HEK293T (cell line): ENCODE data around the gene COBLL1.

Source experiments
- CTCF ChIA-PET: fragments of 350-600 bp; formaldehyde crosslinking; extraction: SDS; loops from one replicate; lab custom pipeline; 2021; ENCODE audit warnings: antibody characterized with exemption, inconsistent platforms; lab: Yijun Ruan, JAX
- POLR2A ChIA-PET: fragments of 350-600 bp; formaldehyde crosslinking; extraction: SDS; loops from one replicate; lab custom pipeline; 2020; ENCODE audit warnings: antibody characterized with exemption, inconsistent platforms; lab: Yijun Ruan, JAX
- DNase-seq: peaks from one replicate; pipeline ENCODE4 v3.0.0; 2012; ENCODE audit warnings: mixed read lengths; ENCODE audit errors: extremely low spot score
- ARNT ChIP-seq: fragments of 450-650 bp; IDR thresholded peaks from 2 replicates; pipeline ENCODE4 v1.6.1; 2017; ENCODE audit warnings: mild to moderate bottlenecking
- BHLHE40 ChIP-seq: fragments of 450-650 bp; IDR thresholded peaks from 2 replicates; pipeline ENCODE4 v1.6.1; 2016; ENCODE audit warnings: mild to moderate bottlenecking, moderate library complexity, borderline replicate concordance
- CTBP1 ChIP-seq: fragments of 450-650 bp; IDR thresholded peaks from 2 replicates; pipeline ENCODE4 v1.6.1; 2016; ENCODE audit warnings: borderline replicate concordance
- ELF4 ChIP-seq: fragments of 450-650 bp; IDR thresholded peaks from 2 replicates; pipeline ENCODE4 v1.6.1; 2017; ENCODE audit warnings: antibody characterized with exemption
- FOXA1 ChIP-seq: fragments of 450-650 bp; IDR thresholded peaks from 2 replicates; pipeline ENCODE4 v1.6.1; 2016; ENCODE audit warnings: mild to moderate bottlenecking
- FOXK2 ChIP-seq: fragments of 450-650 bp; IDR thresholded peaks from 2 replicates; pipeline ENCODE4 v1.6.1; 2016; ENCODE audit warnings: mild to moderate bottlenecking
- FOXM1 ChIP-seq: fragments of 450-650 bp; IDR thresholded peaks from 2 replicates; pipeline ENCODE4 v1.6.1; 2017; ENCODE audit warnings: mild to moderate bottlenecking, borderline replicate concordance
- HDGF ChIP-seq: fragments of 450-650 bp; IDR thresholded peaks from 2 replicates; pipeline ENCODE4 v1.6.1; 2017; ENCODE audit warnings: antibody characterized with exemption, borderline replicate concordance
- L3MBTL2 ChIP-seq: fragments of 450-650 bp; conservative IDR thresholded peaks from 2 replicates; pipeline ENCODE4 v1.6.1; 2016; ENCODE audit warnings: mild to moderate bottlenecking
- LEF1 ChIP-seq: fragments of 450-650 bp; IDR thresholded peaks from 2 replicates; pipeline ENCODE4 v1.6.1; 2017; ENCODE audit warnings: mild to moderate bottlenecking, borderline replicate concordance
- NFRKB ChIP-seq: fragments of 450-650 bp; IDR thresholded peaks from 2 replicates; pipeline ENCODE4 v1.6.1; 2016; ENCODE audit warnings: mild to moderate bottlenecking, moderate library complexity
- PKNOX1 ChIP-seq: fragments of 450-650 bp; IDR thresholded peaks from 2 replicates; pipeline ENCODE4 v1.6.1; 2016
- SP1 ChIP-seq: fragments of 450-650 bp; IDR thresholded peaks from 2 replicates; pipeline ENCODE4 v1.6.1; 2017
- SUZ12 ChIP-seq: fragments of 450-650 bp; IDR thresholded peaks from 2 replicates; pipeline ENCODE4 v1.6.1; 2016; ENCODE audit warnings: mild to moderate bottlenecking
- TARDBP ChIP-seq: fragments of 450-650 bp; IDR thresholded peaks from 2 replicates; pipeline ENCODE4 v1.6.1; 2016
- ZNF384 ChIP-seq: fragments of 450-650 bp; IDR thresholded peaks from 2 replicates; pipeline ENCODE4 v1.6.1; 2016

COBLL1 gene

GRCh38 chr2:164846276-164846675 is 4.7 kb upstream of the COBLL1 start:
- DNase-seq, result no peak
- CTCF ChIA-PET, result no interaction called here
- POLR2A ChIA-PET, result no interaction called here
- TF ChIP-seq NFRKB, result no peak

- ChIA-PET POLR2A (no interaction called here), CTCF (interaction anchor here (0.7 kb wide), 1 partner anchor 35 kb away, joined by 4 read pairs; no protein-coding TSS in a partner anchor)
- TF ChIP-seq LEF1 (no peak), ZNF384 (no peak), NFRKB (no peak), PKNOX1 (no peak), FOXM1 (no peak), BHLHE40 (no peak), ELF4 (no peak), CTBP1 (no peak), FOXA1 (no peak), HDGF (no peak), SP1 (no peak), SUZ12 (no peak), ARNT (no peak), FOXK2 (no peak), L3MBTL2 (no peak), TARDBP (no peak)
- no peak for DNase-seq
Measured at GRCh38 chr2:164843346-164843911, 1.8 kb upstream of the COBLL1 start.

- DNase-seq, result no peak
- TF ChIP-seq ARNT (no peak), FOXA1 (no peak), FOXM1 (no peak), ZNF384 (0 out of 2 replicates have a peak, but pooled peaks have one; percentile 8), HDGF (no peak), BHLHE40 (no peak), PKNOX1 (no peak), ELF4 (peak; percentile 42; the same call in 1 of the 2 replicates), NFRKB (no peak)
- CTCF ChIA-PET, result interaction anchor here (0.9 to 1.3 kb wide), 7 partner anchors 11 to 107 kb away, joined by 3 to 4 read pairs (median 3); no protein-coding TSS in a partner anchor
- POLR2A ChIA-PET, result interaction anchor here (1.1 to 1.9 kb wide), 2 partner anchors 18 to 71 kb away, joined by 4 read pairs; no protein-coding TSS in a partner anchor
Measured at GRCh38 chr2:164842624-164842966, 972 bp upstream of the COBLL1 start.

GRCh38 chr2:164840930-164841718 is 499 bp downstream of the COBLL1 start:
- DNase-seq, result peak; percentile 71
- POLR2A ChIA-PET, result interaction anchor here (1.1 to 1.9 kb wide), 3 partner anchors 19 to 72 kb away, joined by 3 to 4 read pairs (median 4); no protein-coding TSS in a partner anchor
- no peak for TF ChIP-seq PKNOX1
- peak; percentile 31; the same call in 1 of the 2 replicates for TF ChIP-seq FOXM1
- TF ChIP-seq LEF1, result 0 out of 2 replicates have a peak, but pooled peaks have one; percentile 37
- no peak for TF ChIP-seq HDGF
- CTCF ChIA-PET, result interaction anchor here (0.6 to 1.3 kb wide), 12 partner anchors 8 to 146 kb away, joined by 3 to 4 read pairs (median 3); no protein-coding TSS in a partner anchor

- POLR2A ChIA-PET, result interaction anchor here (1.9 kb wide), 1 partner anchor 20 kb away, joined by 4 read pairs; no protein-coding TSS in a partner anchor
- no peak for TF ChIP-seq TARDBP
- TF ChIP-seq SUZ12, result no peak
- no peak for TF ChIP-seq FOXK2
- no peak for TF ChIP-seq BHLHE40
- TF ChIP-seq FOXM1, result no peak
- no peak for TF ChIP-seq ZNF384
- TF ChIP-seq ARNT, result no peak
- TF ChIP-seq LEF1, result no peak
- no peak for TF ChIP-seq HDGF
- TF ChIP-seq ELF4, result no peak
- TF ChIP-seq CTBP1, result no peak
- no peak for TF ChIP-seq SP1
- TF ChIP-seq FOXA1, result no peak
- no peak for TF ChIP-seq L3MBTL2
- TF ChIP-seq NFRKB, result no peak
- no peak for TF ChIP-seq PKNOX1
- CTCF ChIA-PET, result no interaction called here
- DNase-seq, result peak; percentile 13
Measured at GRCh38 chr2:164840458-164840929, 1.1 kb downstream of the COBLL1 start.
